Heart right ventricle (tissue), 16 donors: ENCODE measurements around the gene HOATZ. TPM values are rescaled to one million over a fixed set of nuclear protein-coding genes. Genes with fewer than 3 reads are reported as not detected.

Source experiments
- ATAC-seq, 8 donors: fragments of 200-7000 bp; cut with Tn5 transposase; one replicate each; pipeline ENCODE4 v1.9.1; 2020; ENCODE audit warnings: mild to moderate bottlenecking in 8 of 8, moderate library complexity in 8 of 8, moderate number of reproducible peaks in 1 of 8
- DNase-seq, 2 donors: peaks; one replicate each; pipeline ENCODE4 v3.0.0-alpha.2; 2020
- H3K27ac ChIP-seq, 10 donors: fragments of 200-600 bp; sonication (generic) in 2 of 10; one replicate each; pipeline versions ENCODE4 v1.5.0 to v1.8.0; 2020 to 2022; ENCODE audit warnings: mild to moderate bottlenecking in 3 of 10
- H3K27me3 ChIP-seq, 7 donors: fragments of 200-600 bp; one replicate each; pipeline ENCODE4 v1.8.0; 2021 to 2022; ENCODE audit warnings: mild to moderate bottlenecking in 2 of 7
- H3K36me3 ChIP-seq, 9 donors: fragments of 200-600 bp; sonication (generic) in 1 of 9; one replicate each; pipeline versions ENCODE4 v1.5.0 to v1.8.0; 2020 to 2022; ENCODE audit warnings: mild to moderate bottlenecking in 2 of 9
- H3K4me1 ChIP-seq, 9 donors: fragments of 200-600 bp; sonication (generic) in 1 of 9; one replicate each; pipeline versions ENCODE4 v1.5.0 to v1.8.0; 2020 to 2022; ENCODE audit warnings: mild to moderate bottlenecking in 4 of 9
- H3K4me3 ChIP-seq, 10 donors: fragments of 200-600 bp; sonication (generic) in 2 of 10; one replicate each; pipeline versions ENCODE4 v1.5.0 to v1.8.0; 2020 to 2022; ENCODE audit warnings: mild to moderate bottlenecking in 7 of 10, moderate library complexity in 2 of 10
- H3K9me3 ChIP-seq, 11 donors: fragments of 200-600 bp in 10 of 11; sonication (generic) in 2 of 11; one replicate each; pipeline versions ENCODE4 v1.5.0 to v1.8.0; 2013 to 2022; ENCODE audit warnings: mild to moderate bottlenecking in 2 of 11, control low read depth in 1 of 11, moderate library complexity in 1 of 11
- WGBS, 2 donors: extraction: QIAGEN DNeasy Blood & Tissue Kit; methylation state at CpG; one replicate each; pipeline ENCODE4 v1.1.7; 2013; ENCODE audit warnings: inconsistent platforms in 1 of 2; 5-methylcytosine and 5-hydroxymethylcytosine counted together
- intact Hi-C, 10 donors: fragments of 100-400 bp; cut with DNase I; formaldehyde crosslinking; loops; one replicate each; pipeline versions ENCODE4 v1.11.1 to v1.14.2; 2022
- polyA plus RNA-seq, 2 donors: library from polyadenylated mRNA; stranded (reverse); fragments of 200-250 nt; gene quantifications; one replicate each; pipeline ENCODE4 v1.2.3, GENCODE V29; 2013
- total RNA-seq, 10 donors: library from RNA; stranded (reverse); fragmentation: NEBNext Ultra II Directional in 3 of 10; extraction: Animal tissue kit (Norgen Biotek cat#: 25700) in 3 of 10; gene quantifications; one replicate each; pipeline versions ENCODE4 v1.2.1 to v1.2.4, GENCODE V29; 2021 to 2023
- TF ChIP-seq, protein P1 (sequence below), 9 donors: fragments of 200-600 bp; sonication (generic) in 2 of 9; IDR thresholded peaks; one replicate each; pipeline versions ENCODE4 v1.5.0 to v1.8.0; 2021 to 2022; ENCODE audit warnings: antibody characterized with exemption in 9 of 9, mild to moderate bottlenecking in 5 of 9, moderate library complexity in 1 of 9
- donor health status: Arrhythmogenic right ventricular cardiomyopathy.
- donor health status: ischemic (EF 13 %, LVEDD 7.1; RV severe dilation, severe dysfunction).
- donor health status: healthy with polysubstance abuse.
- donor health status: DM: no; HTN: yes; CAD: no.
- donor health status: DM: no; HTN: no; CAD: no.
- donor health status: ischemic (EF 25% LVEDD 6.9; RV normal size, moderate dysfunction).
- donor health status: ischemic (EF 25% LVEDD 5.7; RV mildly dilated, moderate dysfunction).
- donor health status: healthy.
- donor health status: DM: yes; HTN: yes; CAD: no.
- donor health status: Ischemic cardiomyopathy.
- donor health status: ischemic (EF 35%, LVEDD 5.7; RV mildly dilated, moderate dysfunction).
- donor health status: nonischemic (EF 11% LVEDD 7.7; RV severe dilation, severe dysfunction).
- donor health status: DM: yes; HTN: yes; CAD: no.
- donor health status: PGD.
- donor health status: ischemic (EF 29% LVEDD 5.4; RV normal size, mild dysfunction).
- donor health status: nonischemic (EF 23%, LVEDD 6.1; RV moderate dilation, normal function).

Gene HOATZ
- total and polyA plus RNA-seq, 12 donors: not detected

DNA sequence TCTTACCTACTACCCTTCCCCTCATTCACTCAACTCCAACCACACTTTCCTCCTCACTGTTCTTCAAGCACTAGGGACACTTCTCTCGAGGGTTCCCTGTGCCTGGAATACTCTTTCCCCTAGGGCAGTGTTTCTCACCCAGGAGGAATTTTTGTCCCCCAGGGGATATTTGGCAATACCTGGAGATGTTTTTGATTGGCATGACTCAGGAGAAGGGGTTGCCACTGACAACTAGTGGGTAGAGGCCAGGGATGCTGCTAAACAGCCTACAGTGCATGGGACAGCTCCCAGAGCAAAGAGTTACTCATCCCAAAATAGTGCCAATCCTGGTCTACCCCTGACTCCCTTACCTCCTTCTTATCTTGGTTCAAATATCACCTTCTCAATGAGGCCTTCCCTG, 42.4 kb upstream of the HOATZ start:
- WGBS, 2 donors: 80 to 88% methylated on average over 1 of the region's 1 CpG
- intact Hi-C loops: no loop called here

DNA sequence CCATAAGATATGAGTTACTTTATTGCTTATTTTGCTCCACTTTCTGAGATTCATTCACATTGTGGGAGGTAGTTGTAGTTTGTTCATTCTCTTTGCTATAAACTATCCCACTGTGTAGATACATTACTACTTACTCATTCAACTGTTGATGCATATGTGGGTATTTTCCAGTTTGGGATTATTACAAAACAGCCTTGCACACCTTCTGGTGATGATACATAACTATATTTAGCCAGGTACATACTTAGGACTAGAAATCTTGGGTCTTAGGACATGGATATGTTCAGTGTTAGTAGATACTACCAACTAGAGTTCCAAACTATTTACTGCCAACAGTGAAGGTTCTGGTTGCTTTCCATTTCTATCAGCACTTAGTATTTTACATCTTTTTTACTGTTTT, 40.1 kb upstream of the HOATZ start:
- intact Hi-C loops: no loop called here
- Histone ChIP-seq H3K27me3 (peaks cover 0 to 10% (median 0%) of the 10 kb centered on the region in 7 donors), H3K36me3 (no peaks in the 10 kb centered on the region), H3K4me1 (peaks cover 0 to 4% (median 0%) of the 10 kb centered on the region in 9 donors), H3K4me3 (no peak overlapping the region), H3K27ac (no peak overlapping the region), H3K9me3 (peaks cover 0 to 13% (median 0%) of the 10 kb centered on the region in 11 donors)
- TF ChIP-seq, protein P1, sequence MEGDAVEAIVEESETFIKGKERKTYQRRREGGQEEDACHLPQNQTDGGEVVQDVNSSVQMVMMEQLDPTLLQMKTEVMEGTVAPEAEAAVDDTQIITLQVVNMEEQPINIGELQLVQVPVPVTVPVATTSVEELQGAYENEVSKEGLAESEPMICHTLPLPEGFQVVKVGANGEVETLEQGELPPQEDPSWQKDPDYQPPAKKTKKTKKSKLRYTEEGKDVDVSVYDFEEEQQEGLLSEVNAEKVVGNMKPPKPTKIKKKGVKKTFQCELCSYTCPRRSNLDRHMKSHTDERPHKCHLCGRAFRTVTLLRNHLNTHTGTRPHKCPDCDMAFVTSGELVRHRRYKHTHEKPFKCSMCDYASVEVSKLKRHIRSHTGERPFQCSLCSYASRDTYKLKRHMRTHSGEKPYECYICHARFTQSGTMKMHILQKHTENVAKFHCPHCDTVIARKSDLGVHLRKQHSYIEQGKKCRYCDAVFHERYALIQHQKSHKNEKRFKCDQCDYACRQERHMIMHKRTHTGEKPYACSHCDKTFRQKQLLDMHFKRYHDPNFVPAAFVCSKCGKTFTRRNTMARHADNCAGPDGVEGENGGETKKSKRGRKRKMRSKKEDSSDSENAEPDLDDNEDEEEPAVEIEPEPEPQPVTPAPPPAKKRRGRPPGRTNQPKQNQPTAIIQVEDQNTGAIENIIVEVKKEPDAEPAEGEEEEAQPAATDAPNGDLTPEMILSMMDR (IDR thresholded peaks at IDR 0.05): no peak
- no peak for DNase-seq
- ATAC-seq: no peak

More for the DNA sequence above, 42.4 kb upstream of the HOATZ start:
- Histone ChIP-seq H3K9me3 (peaks cover 0 to 13% (median 0%) of the 10 kb centered on the region in 11 donors), H3K27ac (no peak overlapping the region), H3K36me3 (no peaks in the 10 kb centered on the region), H3K27me3 (peaks cover 0 to 9% (median 0%) of the 10 kb centered on the region in 7 donors), H3K4me1 (peaks cover 0 to 11% (median 6%) of the 10 kb centered on the region in 9 donors), H3K4me3 (no peak overlapping the region)
- TF ChIP-seq, protein P1 (IDR thresholded peaks at IDR 0.05): no peak
- DNase-seq (no peak), ATAC-seq (no peak)

DNA sequence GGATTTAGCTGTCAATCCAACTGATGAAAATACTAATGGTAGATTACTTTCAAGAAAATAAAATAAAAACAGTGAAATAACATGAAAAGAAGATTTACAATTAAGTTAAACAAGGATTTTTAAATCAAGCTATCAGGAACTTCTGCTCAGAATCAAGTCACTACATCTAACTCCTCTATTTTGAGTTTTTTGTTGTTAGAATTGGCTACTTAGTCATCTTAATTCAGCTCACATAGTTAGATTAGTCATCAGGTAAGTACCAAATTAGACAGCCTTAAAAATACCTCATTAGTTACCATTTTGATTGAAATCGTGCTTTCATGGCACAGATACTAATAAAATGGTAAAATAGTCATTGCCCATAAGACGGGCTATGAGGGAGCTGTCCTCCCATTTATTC, 38.2 kb upstream of the HOATZ start:
- WGBS, 2 donors: 41 to 42% methylated on average over 2 of the region's 2 CpGs
- Histone ChIP-seq H3K9me3 (peaks cover 0 to 20% (median 0%) of the 10 kb centered on the region in 11 donors), H3K36me3 (no peaks in the 10 kb centered on the region), H3K4me3 (no peak overlapping the region), H3K27ac (no peak overlapping the region), H3K27me3 (peaks cover 0 to 10% (median 0%) of the 10 kb centered on the region in 7 donors), H3K4me1 (no peaks in the 10 kb centered on the region)
- TF ChIP-seq, protein P1 (IDR thresholded peaks at IDR 0.05): no peak
- no peak for DNase-seq
- ATAC-seq: no peak
- intact Hi-C loops: no loop called here

DNA sequence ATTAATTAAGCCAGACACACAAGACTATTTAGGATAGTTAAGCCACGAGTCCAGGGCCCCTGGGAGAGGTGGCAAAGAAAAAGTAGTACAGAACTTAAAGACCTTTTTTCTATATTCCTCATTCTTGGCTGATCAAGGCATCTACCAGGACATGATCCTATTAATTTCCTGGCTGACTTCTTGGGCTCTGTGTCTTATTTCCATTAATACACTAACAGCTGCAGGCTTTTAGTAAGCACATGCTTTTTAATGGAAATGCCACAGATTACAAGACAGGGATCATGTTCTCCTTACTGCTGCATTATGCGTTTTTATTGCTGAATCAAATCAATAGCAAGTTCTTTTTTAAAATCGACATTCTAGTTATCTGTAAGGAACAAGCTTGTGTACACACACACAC, 37.6 kb upstream of the HOATZ start:
- Histone ChIP-seq H3K36me3 (no peaks in the 10 kb centered on the region), H3K27me3 (peaks cover 0 to 10% (median 0%) of the 10 kb centered on the region in 7 donors), H3K9me3 (peaks cover 0 to 22% (median 0%) of the 10 kb centered on the region in 11 donors), H3K27ac (no peak overlapping the region), H3K4me3 (no peak overlapping the region), H3K4me1 (no peaks in the 10 kb centered on the region)
- no peak for ATAC-seq
- TF ChIP-seq, protein P1 (IDR thresholded peaks at IDR 0.05): no peak
- DNase-seq: no peak
- WGBS, 2 donors: 65 to 71% methylated on average over 3 of the region's 3 CpGs
- intact Hi-C loops: no loop called here
